ENCODE results near the gene LAMA3.

Gene LAMA3

DNA sequence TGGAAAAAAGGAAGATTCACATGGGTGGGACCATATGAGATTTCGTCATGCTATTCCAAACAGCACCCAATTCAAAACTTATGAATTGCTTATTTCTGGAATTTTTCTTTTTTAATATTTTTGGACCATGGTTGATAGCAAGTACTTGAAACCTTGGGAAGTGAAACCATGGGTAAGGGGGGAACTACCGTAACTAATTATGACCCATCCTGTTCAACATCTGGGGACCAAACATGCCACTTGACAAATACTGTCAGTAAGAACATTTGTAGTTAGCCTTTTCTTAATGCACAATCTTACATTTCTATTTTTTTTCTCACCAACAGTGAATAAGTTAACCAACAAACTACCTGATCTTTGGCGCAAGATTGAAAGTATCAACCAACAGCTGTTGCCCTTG, 219.6 kb downstream of the LAMA3 start:
- no peaks in the 10 kb centered on the region for H4K20me1 ChIP-seq (ENCODE audit: insufficient read depth, low read length)
- no peaks in the 10 kb centered on the region for H3K36me3 ChIP-seq (ENCODE audit: insufficient read depth, low read length)
- TF ChIP-seq, protein P1, sequence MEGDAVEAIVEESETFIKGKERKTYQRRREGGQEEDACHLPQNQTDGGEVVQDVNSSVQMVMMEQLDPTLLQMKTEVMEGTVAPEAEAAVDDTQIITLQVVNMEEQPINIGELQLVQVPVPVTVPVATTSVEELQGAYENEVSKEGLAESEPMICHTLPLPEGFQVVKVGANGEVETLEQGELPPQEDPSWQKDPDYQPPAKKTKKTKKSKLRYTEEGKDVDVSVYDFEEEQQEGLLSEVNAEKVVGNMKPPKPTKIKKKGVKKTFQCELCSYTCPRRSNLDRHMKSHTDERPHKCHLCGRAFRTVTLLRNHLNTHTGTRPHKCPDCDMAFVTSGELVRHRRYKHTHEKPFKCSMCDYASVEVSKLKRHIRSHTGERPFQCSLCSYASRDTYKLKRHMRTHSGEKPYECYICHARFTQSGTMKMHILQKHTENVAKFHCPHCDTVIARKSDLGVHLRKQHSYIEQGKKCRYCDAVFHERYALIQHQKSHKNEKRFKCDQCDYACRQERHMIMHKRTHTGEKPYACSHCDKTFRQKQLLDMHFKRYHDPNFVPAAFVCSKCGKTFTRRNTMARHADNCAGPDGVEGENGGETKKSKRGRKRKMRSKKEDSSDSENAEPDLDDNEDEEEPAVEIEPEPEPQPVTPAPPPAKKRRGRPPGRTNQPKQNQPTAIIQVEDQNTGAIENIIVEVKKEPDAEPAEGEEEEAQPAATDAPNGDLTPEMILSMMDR (IDR thresholded peaks at IDR 0.05; ENCODE audit: borderline replicate concordance, extremely low read depth, low read length, poor library complexity, severe bottlenecking), result no peak
- H2AFZ ChIP-seq (ENCODE audit: low read depth, low read length), result no peak overlapping the region
- no peaks in the 10 kb centered on the region for H3K4me1 ChIP-seq (ENCODE audit: insufficient read depth, low read length)
- H3K27ac ChIP-seq (ENCODE audit: low read length), result no peak overlapping the region
- peaks cover 3% of the 10 kb centered on the region for H3K27me3 ChIP-seq (ENCODE audit: insufficient read depth, low read length, poor library complexity)
- no peak overlapping the region for H3K4me2 ChIP-seq (ENCODE audit: insufficient read depth, low read length)
- ATAC-seq (ENCODE audit: insufficient read depth, low read depth) (no peak), DNase-seq (no peak)
- no peak overlapping the region for H3K9ac ChIP-seq (ENCODE audit: low read depth, low read length)
- no peaks in the 10 kb centered on the region for H3K79me2 ChIP-seq (ENCODE audit: insufficient read depth, low read length)
- no peaks in the 10 kb centered on the region for H3K9me3 ChIP-seq (ENCODE audit: insufficient read depth, low read length, severe bottlenecking)
- no peak overlapping the region for H3K4me3 ChIP-seq (ENCODE audit: low read depth in 1 of 2, low read length in 2 of 2)

DNA sequence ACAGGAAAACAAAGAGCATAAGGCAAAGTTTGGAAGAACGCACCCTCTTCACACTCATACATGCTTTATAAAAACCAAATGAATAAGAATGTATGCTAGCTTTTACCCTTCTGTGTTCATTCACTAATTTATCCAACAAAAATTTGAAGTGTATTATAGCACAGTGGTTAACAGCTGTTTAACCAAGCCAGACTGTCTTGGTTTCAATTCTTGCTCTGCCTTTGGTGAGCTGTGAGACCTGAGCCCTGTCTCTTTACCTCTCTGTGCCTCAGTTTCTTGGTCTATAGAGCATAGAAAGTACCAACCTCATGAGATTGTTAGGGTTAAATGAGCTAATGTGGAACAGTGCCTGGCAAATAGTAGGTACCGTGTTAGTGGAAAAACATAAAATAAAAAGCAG, 220.8 kb downstream of the LAMA3 start:
- peaks cover 3% of the 10 kb centered on the region for H3K27me3 ChIP-seq (ENCODE audit: insufficient read depth, low read length, poor library complexity)
- H3K9me3 ChIP-seq (ENCODE audit: insufficient read depth, low read length, severe bottlenecking), result no peaks in the 10 kb centered on the region
- no peak overlapping the region for H2AFZ ChIP-seq (ENCODE audit: low read depth, low read length)
- H3K4me3 ChIP-seq (ENCODE audit: low read depth in 1 of 2, low read length in 2 of 2), result no peak overlapping the region
- no peak overlapping the region for H3K27ac ChIP-seq (ENCODE audit: low read length)
- H3K4me1 ChIP-seq (ENCODE audit: insufficient read depth, low read length), result no peaks in the 10 kb centered on the region
- TF ChIP-seq, protein P1 (IDR thresholded peaks at IDR 0.05; ENCODE audit: borderline replicate concordance, extremely low read depth, low read length, poor library complexity, severe bottlenecking), result no peak
- TF ChIP-seq EZH2 (IDR thresholded peaks at IDR 0.05; ENCODE audit: borderline replicate concordance, low read depth, low read length, severe bottlenecking), result no peak
- H3K79me2 ChIP-seq (ENCODE audit: insufficient read depth, low read length), result no peaks in the 10 kb centered on the region
- H3K4me2 ChIP-seq (ENCODE audit: insufficient read depth, low read length), result no peak overlapping the region
- no peaks in the 10 kb centered on the region for H3K36me3 ChIP-seq (ENCODE audit: insufficient read depth, low read length)
- ATAC-seq (ENCODE audit: insufficient read depth, low read depth) (no peak), DNase-seq (no peak)
- no peaks in the 10 kb centered on the region for H4K20me1 ChIP-seq (ENCODE audit: insufficient read depth, low read length)
- H3K9ac ChIP-seq (ENCODE audit: low read depth, low read length), result no peak overlapping the region

DNA sequence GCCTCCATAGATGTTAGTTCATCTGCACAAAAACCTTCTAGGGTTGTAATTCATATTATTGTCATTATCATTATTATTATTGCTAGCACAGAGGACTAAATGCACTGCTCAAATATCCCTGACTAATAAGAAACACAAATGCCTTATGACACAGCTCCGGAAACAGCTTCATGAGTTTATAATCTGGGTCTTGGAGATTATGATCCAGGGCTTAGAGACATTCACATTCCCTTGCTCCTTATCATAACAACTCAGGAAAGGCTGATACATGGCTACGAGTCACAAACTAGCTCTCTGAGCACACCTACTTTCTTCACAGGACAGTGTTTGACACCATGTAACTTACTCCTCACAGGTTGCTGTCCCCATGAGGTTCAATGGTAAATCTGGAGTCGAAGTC, 223.1 kb downstream of the LAMA3 start:
- no peaks in the 10 kb centered on the region for H3K9me3 ChIP-seq (ENCODE audit: insufficient read depth, low read length, severe bottlenecking)
- ATAC-seq (ENCODE audit: insufficient read depth, low read depth) (no peak), DNase-seq (no peak)
- H3K4me1 ChIP-seq (ENCODE audit: insufficient read depth, low read length), result no peaks in the 10 kb centered on the region
- no peaks in the 10 kb centered on the region for H4K20me1 ChIP-seq (ENCODE audit: insufficient read depth, low read length)
- H3K79me2 ChIP-seq (ENCODE audit: insufficient read depth, low read length), result no peaks in the 10 kb centered on the region
- H3K4me2 ChIP-seq (ENCODE audit: insufficient read depth, low read length), result no peak overlapping the region
- no peak overlapping the region for H3K4me3 ChIP-seq (ENCODE audit: low read depth in 1 of 2, low read length in 2 of 2)
- no peak overlapping the region for H3K27ac ChIP-seq (ENCODE audit: low read length)
- no peaks in the 10 kb centered on the region for H3K36me3 ChIP-seq (ENCODE audit: insufficient read depth, low read length)
- no peak overlapping the region for H2AFZ ChIP-seq (ENCODE audit: low read depth, low read length)
- H3K9ac ChIP-seq (ENCODE audit: low read depth, low read length), result no peak overlapping the region
- H3K27me3 ChIP-seq (ENCODE audit: insufficient read depth, low read length, poor library complexity), result no peaks in the 10 kb centered on the region
- TF ChIP-seq EZH2 (IDR thresholded peaks at IDR 0.05; ENCODE audit: borderline replicate concordance, low read depth, low read length, severe bottlenecking), result no peak
- TF ChIP-seq, protein P1 (IDR thresholded peaks at IDR 0.05; ENCODE audit: borderline replicate concordance, extremely low read depth, low read length, poor library complexity, severe bottlenecking), result no peak

DNA sequence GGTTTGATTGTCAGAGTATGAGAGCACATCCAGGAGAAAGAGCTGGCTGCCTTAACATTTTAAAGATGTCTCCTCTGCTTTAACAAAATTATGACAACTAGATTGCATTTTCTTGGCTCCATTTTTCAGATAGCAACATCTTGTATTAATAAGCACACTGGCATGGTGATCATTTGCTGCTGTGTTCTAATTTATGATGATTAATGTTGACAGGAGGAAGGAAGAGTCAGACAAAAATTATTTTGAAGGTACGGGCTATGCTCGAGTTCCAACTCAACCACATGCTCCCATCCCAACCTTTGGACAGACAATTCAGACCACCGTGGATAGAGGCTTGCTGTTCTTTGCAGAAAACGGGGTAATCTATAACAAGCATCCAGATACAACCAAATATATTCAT, 227.1 kb downstream of the LAMA3 start:
- H3K4me2 ChIP-seq (ENCODE audit: insufficient read depth, low read length), result no peak overlapping the region
- no peak overlapping the region for H3K4me3 ChIP-seq (ENCODE audit: low read depth in 1 of 2, low read length in 2 of 2)
- no peak overlapping the region for H3K9ac ChIP-seq (ENCODE audit: low read depth, low read length)
- no peaks in the 10 kb centered on the region for H3K27me3 ChIP-seq (ENCODE audit: insufficient read depth, low read length, poor library complexity)
- DNase-seq (no peak), ATAC-seq (ENCODE audit: insufficient read depth, low read depth) (no peak)
- TF ChIP-seq, protein P1 (IDR thresholded peaks at IDR 0.05; ENCODE audit: borderline replicate concordance, extremely low read depth, low read length, poor library complexity, severe bottlenecking), result no peak
- TF ChIP-seq EZH2 (IDR thresholded peaks at IDR 0.05; ENCODE audit: borderline replicate concordance, low read depth, low read length, severe bottlenecking), result no peak
- no peak overlapping the region for H2AFZ ChIP-seq (ENCODE audit: low read depth, low read length)
- no peaks in the 10 kb centered on the region for H3K4me1 ChIP-seq (ENCODE audit: insufficient read depth, low read length)
- no peak overlapping the region for H3K27ac ChIP-seq (ENCODE audit: low read length)
- H3K9me3 ChIP-seq (ENCODE audit: insufficient read depth, low read length, severe bottlenecking), result no peaks in the 10 kb centered on the region
- no peaks in the 10 kb centered on the region for H3K79me2 ChIP-seq (ENCODE audit: insufficient read depth, low read length)
- no peaks in the 10 kb centered on the region for H4K20me1 ChIP-seq (ENCODE audit: insufficient read depth, low read length)
- H3K36me3 ChIP-seq (ENCODE audit: insufficient read depth, low read length), result no peaks in the 10 kb centered on the region

Measured in DND-41 (cell line).